ENCODE measurements around the gene KLHDC7B. TPM values are rescaled to one million over a fixed set of nuclear protein-coding genes. Genes with fewer than 3 reads are reported as not detected.

KLHDC7B gene
- total and polyA plus RNA-seq, 2 donors (not counting 3 experiments of a cell fraction or from before 2014, with no cell fraction given), result not detected

GRCh38 chr22:50505276-50505775 lies 40.4 kb upstream of the KLHDC7B start:
- Histone ChIP-seq H3K79me2 (ENCODE audit: control insufficient read depth, insufficient read depth, low read length) (peaks cover 29% of the 10 kb centered on the region), H3K36me3 (ENCODE audit: control insufficient read depth in 2 of 2, extremely low read depth in 1 of 2, insufficient read depth in 2 of 2, low read length in 2 of 2) (peaks cover 6 to 22% of the 10 kb centered on the region in 2 experiments), H3K27me3 (ENCODE audit: control insufficient read depth in 2 of 2, insufficient read depth in 2 of 2, low read length in 2 of 2) (no peaks in the 10 kb centered on the region), H3K9me3 (replicated peaks; ENCODE audit: control insufficient read depth, insufficient read depth, low read length) (no peaks in the 10 kb centered on the region), H4K20me1 (replicated peaks; ENCODE audit: control insufficient read depth, extremely low read depth, insufficient read depth, low read length) (no peaks in the 10 kb centered on the region), H3K27ac (ENCODE audit: insufficient read depth, low read depth, low read length) (no peak overlapping the region), H3K4me2 (ENCODE audit: insufficient read depth, low read length) (no peak overlapping the region), H3K4me3 (replicated peaks in 1 of 3; ENCODE audit: insufficient read depth in 1 of 3, low read depth in 1 of 3, low read length in 3 of 3) (no peak overlapping the region), H2AFZ (ENCODE audit: low read depth, low read length) (no peak overlapping the region), H3K9me1 (replicated peaks; ENCODE audit: control insufficient read depth, extremely low read depth, insufficient read depth, low read length) (no peaks in the 10 kb centered on the region), H3K4me1 (ENCODE audit: control insufficient read depth, extremely low read depth, insufficient read depth, low read length) (peaks cover 14% of the 10 kb centered on the region), H3K9ac (replicated peaks; ENCODE audit: extremely low read depth, insufficient read depth, low read length) (no peak overlapping the region)
- ChIA-PET POLR2A (no interaction called here), CTCF (no interaction called here)
- intact Hi-C loops (cut with micrococcal nuclease) (no loop called here), dilution Hi-C loops (cut with MboI; ENCODE audit: extremely low pct_ligation_motif_present, low sequenced_read_pairs) (no loop called here)
- BruUV-seq (replicated peaks), result no TSS peak
- DNase-seq (ENCODE audit: low read depth, low spot score) (no peak), FAIRE-seq (no peak)
- no peak for TF ChIP-seq JUN (IDR thresholded peaks at IDR 0.05; ENCODE audit: borderline replicate concordance, insufficient read depth, insufficient read length, low read depth)
- no peak for TF ChIP-seq POLR2A (IDR thresholded peaks at IDR 0.05; ENCODE audit: low read depth, low read length)
- no peak for TF ChIP-seq MAX (IDR thresholded peaks at IDR 0.05; ENCODE audit: insufficient read depth, insufficient read length)
- TF ChIP-seq FOS (IDR thresholded peaks at IDR 0.05; ENCODE audit: borderline replicate concordance, insufficient read depth, low read length), result no peak
- TF ChIP-seq GATA2 (IDR thresholded peaks at IDR 0.05; ENCODE audit: insufficient read depth, insufficient read length, low read depth, low read length), result no peak
- no peak for TF ChIP-seq MYC (IDR thresholded peaks at IDR 0.05; ENCODE audit: low read depth, low read length)
- no peak for TF ChIP-seq CTCF (IDR thresholded peaks at IDR 0.05; ENCODE audit: extremely low read depth in 1 of 2, insufficient read depth in 1 of 2, low read depth in 1 of 2, low read length in 2 of 2)
- TF ChIP-seq POLR2AphosphoS5 (IDR thresholded peaks at IDR 0.05; ENCODE audit: insufficient read depth, low read depth, low read length), result no peak
- TF ChIP-seq EZH2 (IDR thresholded peaks at IDR 0.05; ENCODE audit: borderline replicate concordance, low read depth, low read length, severe bottlenecking), result no peak

All from endothelial cell of umbilical vein (primary cell).